ENCODE data around the gene HPD.

GRCh38 chr12:121905746-121906145, 47.1 kb upstream of the HPD start:
- TF ChIP-seq EZH2 (optimal IDR thresholded peaks at IDR 0.05; ENCODE audit: low read depth, low read length) (no peak), EZH2phosphoT487 (IDR thresholded peaks at IDR 0.05; ENCODE audit: low read length) (no peak)
- TF ChIP-seq, protein P1, sequence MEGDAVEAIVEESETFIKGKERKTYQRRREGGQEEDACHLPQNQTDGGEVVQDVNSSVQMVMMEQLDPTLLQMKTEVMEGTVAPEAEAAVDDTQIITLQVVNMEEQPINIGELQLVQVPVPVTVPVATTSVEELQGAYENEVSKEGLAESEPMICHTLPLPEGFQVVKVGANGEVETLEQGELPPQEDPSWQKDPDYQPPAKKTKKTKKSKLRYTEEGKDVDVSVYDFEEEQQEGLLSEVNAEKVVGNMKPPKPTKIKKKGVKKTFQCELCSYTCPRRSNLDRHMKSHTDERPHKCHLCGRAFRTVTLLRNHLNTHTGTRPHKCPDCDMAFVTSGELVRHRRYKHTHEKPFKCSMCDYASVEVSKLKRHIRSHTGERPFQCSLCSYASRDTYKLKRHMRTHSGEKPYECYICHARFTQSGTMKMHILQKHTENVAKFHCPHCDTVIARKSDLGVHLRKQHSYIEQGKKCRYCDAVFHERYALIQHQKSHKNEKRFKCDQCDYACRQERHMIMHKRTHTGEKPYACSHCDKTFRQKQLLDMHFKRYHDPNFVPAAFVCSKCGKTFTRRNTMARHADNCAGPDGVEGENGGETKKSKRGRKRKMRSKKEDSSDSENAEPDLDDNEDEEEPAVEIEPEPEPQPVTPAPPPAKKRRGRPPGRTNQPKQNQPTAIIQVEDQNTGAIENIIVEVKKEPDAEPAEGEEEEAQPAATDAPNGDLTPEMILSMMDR (IDR thresholded peaks at IDR 0.05; ENCODE audit: low read length): no peak
